Measurements from ENCODE around the gene CPB2.

DNA sequence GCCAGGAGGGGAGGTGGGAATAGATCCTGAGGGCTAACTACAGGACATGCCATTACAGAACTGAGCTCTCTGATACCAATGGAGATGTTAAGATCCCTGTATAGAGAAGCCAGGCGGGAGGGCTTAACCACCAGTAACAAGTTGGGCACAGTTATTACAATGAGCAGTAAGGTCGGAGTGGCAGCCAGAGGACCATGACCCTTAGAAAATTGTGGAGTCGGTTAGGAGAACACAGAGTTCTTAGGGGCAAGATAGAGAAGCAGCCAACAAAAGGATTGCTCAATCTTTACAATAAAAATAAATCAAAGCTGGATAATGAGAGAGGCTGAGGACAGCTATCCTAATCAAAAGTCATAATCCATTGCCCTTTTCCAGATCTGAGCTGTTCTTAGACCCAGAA is 10.4 kb downstream of the CPB2 start:
- TF ChIP-seq, protein P1, sequence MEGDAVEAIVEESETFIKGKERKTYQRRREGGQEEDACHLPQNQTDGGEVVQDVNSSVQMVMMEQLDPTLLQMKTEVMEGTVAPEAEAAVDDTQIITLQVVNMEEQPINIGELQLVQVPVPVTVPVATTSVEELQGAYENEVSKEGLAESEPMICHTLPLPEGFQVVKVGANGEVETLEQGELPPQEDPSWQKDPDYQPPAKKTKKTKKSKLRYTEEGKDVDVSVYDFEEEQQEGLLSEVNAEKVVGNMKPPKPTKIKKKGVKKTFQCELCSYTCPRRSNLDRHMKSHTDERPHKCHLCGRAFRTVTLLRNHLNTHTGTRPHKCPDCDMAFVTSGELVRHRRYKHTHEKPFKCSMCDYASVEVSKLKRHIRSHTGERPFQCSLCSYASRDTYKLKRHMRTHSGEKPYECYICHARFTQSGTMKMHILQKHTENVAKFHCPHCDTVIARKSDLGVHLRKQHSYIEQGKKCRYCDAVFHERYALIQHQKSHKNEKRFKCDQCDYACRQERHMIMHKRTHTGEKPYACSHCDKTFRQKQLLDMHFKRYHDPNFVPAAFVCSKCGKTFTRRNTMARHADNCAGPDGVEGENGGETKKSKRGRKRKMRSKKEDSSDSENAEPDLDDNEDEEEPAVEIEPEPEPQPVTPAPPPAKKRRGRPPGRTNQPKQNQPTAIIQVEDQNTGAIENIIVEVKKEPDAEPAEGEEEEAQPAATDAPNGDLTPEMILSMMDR (IDR thresholded peaks at IDR 0.05; ENCODE audit: borderline replicate concordance, extremely low read depth, low read length, poor library complexity, severe bottlenecking): no peak
- TF ChIP-seq EZH2 (IDR thresholded peaks at IDR 0.05; ENCODE audit: borderline replicate concordance, low read depth, low read length, severe bottlenecking): no peak

All from DND-41 (cell line).